H1 (cell line): ENCODE data around the gene HBQ1. TPM values are rescaled to one million over a fixed set of nuclear protein-coding genes. Genes with fewer than 3 reads are reported as not detected.

Source experiments
- BCL11A ChIP-seq, 2 experiments: IDR thresholded peaks; one replicate each; pipeline ENCODE4 v1.6.1; 2011; ENCODE audit warnings: low read depth in 2 of 2, low read length in 2 of 2, mild to moderate bottlenecking in 2 of 2
- JUN ChIP-seq: IDR thresholded peaks from 2 replicates; pipeline ENCODE4 v1.6.1; 2011; ENCODE audit warnings: low read depth, mild to moderate bottlenecking, improper control_type of control experiment, low read length
- RFX5 ChIP-seq: IDR thresholded peaks from 2 replicates; pipeline ENCODE4 v1.6.1; 2011; ENCODE audit warnings: low read depth, low read length, improper control_type of control experiment, borderline replicate concordance
- YY1 ChIP-seq: IDR thresholded peaks from 2 replicates; pipeline ENCODE4 v1.6.1; 2011; ENCODE audit warnings: low read depth, mild to moderate bottlenecking, low read length
- polyA plus RNA-seq, 7 experiments: library from polyadenylated mRNA; depleted of rRNA in 3 of 7; stranded (reverse) in 5 of 7; unstranded in 2 of 7; fragments of >200 nt in 5 of 7; fragments of 200-250 nt in 2 of 7; gene quantifications; 1 replicate in 5 of 7; 2 replicates in 1 of 7; 4 replicates in 1 of 7; pipeline versions ENCODE4 v1.2.1 to v1.2.3, GENCODE V29; 2011 to 2013; ENCODE audit warnings: missing spikeins in 2 of 7, mixed read lengths in 2 of 7
- total RNA-seq: library from RNA; stranded (reverse); fragmentation: NEBNext Ultra II Directional; extraction: Animal tissue kit (Norgen Biotek cat#: 25700); gene quantifications from 2 replicates; pipeline ENCODE4 v1.2.1, GENCODE V29; 2021
- TF ChIP-seq, protein P1 (sequence below): IDR thresholded peaks from 2 replicates; pipeline ENCODE4 v1.6.1; 2011; ENCODE audit warnings: low read length, improper control_type of control experiment

Gene HBQ1
- total and polyA plus RNA-seq, 2 of the 8 experiments (the other 6 are each of a cell fraction or from before 2014, with no cell fraction given), result 2.9 to 17.1 TPM

DNA sequence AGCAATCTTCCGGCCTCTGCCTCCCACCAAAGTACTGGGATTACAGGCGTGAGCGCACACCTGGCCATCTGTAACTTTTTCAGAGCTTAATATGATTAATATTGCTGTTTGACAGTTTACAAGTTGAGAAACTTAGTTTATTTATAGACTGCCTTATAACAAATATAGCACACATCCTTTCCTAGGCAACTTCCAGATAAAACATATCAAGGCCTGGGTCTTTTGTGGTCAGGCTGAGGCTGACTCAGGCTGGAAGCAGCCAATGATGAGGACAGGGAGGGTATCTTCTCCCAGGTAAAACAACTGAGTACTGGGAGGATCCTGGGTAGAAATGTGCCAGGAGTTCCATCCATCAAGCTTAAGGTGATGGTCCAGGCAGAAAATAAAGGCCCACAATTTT, 32.7 kb downstream of the HBQ1 start (continued):
- TF ChIP-seq, protein P1, sequence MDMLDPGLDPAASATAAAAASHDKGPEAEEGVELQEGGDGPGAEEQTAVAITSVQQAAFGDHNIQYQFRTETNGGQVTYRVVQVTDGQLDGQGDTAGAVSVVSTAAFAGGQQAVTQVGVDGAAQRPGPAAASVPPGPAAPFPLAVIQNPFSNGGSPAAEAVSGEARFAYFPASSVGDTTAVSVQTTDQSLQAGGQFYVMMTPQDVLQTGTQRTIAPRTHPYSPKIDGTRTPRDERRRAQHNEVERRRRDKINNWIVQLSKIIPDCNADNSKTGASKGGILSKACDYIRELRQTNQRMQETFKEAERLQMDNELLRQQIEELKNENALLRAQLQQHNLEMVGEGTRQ, result no peak
- TF ChIP-seq YY1 (no peak), JUN (no peak), BCL11A (IDR thresholded peaks at IDR 0.05; ENCODE audit: low read depth in 2 of 2, low read length in 2 of 2) (no peak), RFX5 (no peak)
